ENCODE results near the gene ANKS1A. TPM values are rescaled to one million over a fixed set of nuclear protein-coding genes. Genes with fewer than 3 reads are reported as not detected.

Gene ANKS1A
- total and polyA plus RNA-seq, 2 experiments from 2014 or later: 12.1 to 31.9 TPM

DNA sequence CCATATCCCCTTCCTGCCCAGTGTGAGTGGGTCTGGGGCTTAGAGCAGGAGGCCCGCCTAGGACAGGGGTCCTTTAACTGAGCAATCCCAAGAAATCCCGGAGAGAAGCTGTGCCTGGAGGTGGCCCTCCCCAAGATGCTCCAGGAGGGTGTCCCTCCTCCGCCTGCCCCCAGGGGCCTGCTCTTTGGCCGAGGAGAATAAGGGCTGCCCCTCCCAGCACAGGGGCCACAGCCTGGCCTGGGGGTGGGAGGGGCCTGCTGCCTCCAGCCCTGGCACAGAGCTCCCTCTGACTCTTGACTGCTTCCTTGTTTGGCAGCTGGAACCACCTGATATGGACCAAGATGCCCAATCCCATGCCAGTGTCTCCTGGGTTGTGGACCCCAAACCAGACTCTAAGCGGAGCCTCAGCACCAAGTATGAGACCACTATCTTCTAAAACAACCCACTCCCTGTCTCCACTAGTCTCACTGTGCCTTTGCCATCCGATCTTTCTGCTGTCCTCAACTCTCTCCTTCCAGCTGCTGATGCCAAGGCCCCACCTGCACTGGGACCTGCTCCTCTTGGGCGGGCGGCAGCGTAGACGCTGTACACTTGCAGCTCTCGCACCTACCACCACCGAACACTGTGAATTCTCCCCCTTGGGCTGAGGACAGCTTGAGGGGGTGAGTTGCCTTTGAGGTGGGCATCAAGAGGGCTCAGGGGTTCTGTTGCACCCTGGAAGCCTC is 197.7 kb downstream of the ANKS1A start:
- no peak for DNase-seq (ENCODE audit: low spot score)
- H3K9me2 ChIP-seq (ENCODE audit: insufficient read depth): no peaks in the 10 kb centered on the region
- Mint-ChIP-seq H3K4me1 (peaks cover 22% of the 10 kb centered on the region), H3K4me3 (no peak overlapping the region), H3K27me3 (ENCODE audit: insufficient read depth, low read depth, poor library complexity) (peaks cover 10% of the 10 kb centered on the region), H3K36me3 (ENCODE audit: low read depth) (peaks cover 36% of the 10 kb centered on the region), H3K9me3 (no peaks in the 10 kb centered on the region), H3K27ac (peak overlapping the region; percentile 82)
- ATAC-seq: no peak
- no peak overlapping the region for H2AFZ ChIP-seq
- H3K27me3 ChIP-seq (ENCODE audit: insufficient read depth): no peaks in the 10 kb centered on the region
- no peak overlapping the region for H3K27ac ChIP-seq (ENCODE audit: low read depth)
- no peak overlapping the region for H3K4me2 ChIP-seq
- TF ChIP-seq STAT1 (IDR thresholded peaks at IDR 0.05; ENCODE audit: unreplicated experiment) (no peak), JUNB (IDR thresholded peaks at IDR 0.05; ENCODE audit: unreplicated experiment) (no peak), NANOG (IDR thresholded peaks at IDR 0.05; ENCODE audit: borderline replicate concordance) (no peak), CREB1 (CRISPR knock-in tag; IDR thresholded peaks at IDR 0.05; ENCODE audit: low read depth) (no peak), ZNF114 (CRISPR knock-in tag; IDR thresholded peaks at IDR 0.05) (no peak), EZH2phosphoT487 (IDR thresholded peaks at IDR 0.05; ENCODE audit: unreplicated experiment) (no peak), REST (IDR thresholded peaks at IDR 0.05; ENCODE audit: unreplicated experiment) (no peak), EZH2 (IDR thresholded peaks at IDR 0.05; ENCODE audit: low read depth, unreplicated experiment) (no peak), ZNF331 (CRISPR knock-in tag; IDR thresholded peaks at IDR 0.05; ENCODE audit: low read depth) (no peak), POLR2AphosphoS5 (IDR thresholded peaks at IDR 0.05; ENCODE audit: low read depth) (no peak), ETS1 (IDR thresholded peaks at IDR 0.05) (no peak)
- TF ChIP-seq, protein P1, sequence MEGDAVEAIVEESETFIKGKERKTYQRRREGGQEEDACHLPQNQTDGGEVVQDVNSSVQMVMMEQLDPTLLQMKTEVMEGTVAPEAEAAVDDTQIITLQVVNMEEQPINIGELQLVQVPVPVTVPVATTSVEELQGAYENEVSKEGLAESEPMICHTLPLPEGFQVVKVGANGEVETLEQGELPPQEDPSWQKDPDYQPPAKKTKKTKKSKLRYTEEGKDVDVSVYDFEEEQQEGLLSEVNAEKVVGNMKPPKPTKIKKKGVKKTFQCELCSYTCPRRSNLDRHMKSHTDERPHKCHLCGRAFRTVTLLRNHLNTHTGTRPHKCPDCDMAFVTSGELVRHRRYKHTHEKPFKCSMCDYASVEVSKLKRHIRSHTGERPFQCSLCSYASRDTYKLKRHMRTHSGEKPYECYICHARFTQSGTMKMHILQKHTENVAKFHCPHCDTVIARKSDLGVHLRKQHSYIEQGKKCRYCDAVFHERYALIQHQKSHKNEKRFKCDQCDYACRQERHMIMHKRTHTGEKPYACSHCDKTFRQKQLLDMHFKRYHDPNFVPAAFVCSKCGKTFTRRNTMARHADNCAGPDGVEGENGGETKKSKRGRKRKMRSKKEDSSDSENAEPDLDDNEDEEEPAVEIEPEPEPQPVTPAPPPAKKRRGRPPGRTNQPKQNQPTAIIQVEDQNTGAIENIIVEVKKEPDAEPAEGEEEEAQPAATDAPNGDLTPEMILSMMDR (conservative IDR thresholded peaks at IDR 0.05; ENCODE audit: low read depth in 2 of 2): no peak
- TF ChIP-seq, protein P2, sequence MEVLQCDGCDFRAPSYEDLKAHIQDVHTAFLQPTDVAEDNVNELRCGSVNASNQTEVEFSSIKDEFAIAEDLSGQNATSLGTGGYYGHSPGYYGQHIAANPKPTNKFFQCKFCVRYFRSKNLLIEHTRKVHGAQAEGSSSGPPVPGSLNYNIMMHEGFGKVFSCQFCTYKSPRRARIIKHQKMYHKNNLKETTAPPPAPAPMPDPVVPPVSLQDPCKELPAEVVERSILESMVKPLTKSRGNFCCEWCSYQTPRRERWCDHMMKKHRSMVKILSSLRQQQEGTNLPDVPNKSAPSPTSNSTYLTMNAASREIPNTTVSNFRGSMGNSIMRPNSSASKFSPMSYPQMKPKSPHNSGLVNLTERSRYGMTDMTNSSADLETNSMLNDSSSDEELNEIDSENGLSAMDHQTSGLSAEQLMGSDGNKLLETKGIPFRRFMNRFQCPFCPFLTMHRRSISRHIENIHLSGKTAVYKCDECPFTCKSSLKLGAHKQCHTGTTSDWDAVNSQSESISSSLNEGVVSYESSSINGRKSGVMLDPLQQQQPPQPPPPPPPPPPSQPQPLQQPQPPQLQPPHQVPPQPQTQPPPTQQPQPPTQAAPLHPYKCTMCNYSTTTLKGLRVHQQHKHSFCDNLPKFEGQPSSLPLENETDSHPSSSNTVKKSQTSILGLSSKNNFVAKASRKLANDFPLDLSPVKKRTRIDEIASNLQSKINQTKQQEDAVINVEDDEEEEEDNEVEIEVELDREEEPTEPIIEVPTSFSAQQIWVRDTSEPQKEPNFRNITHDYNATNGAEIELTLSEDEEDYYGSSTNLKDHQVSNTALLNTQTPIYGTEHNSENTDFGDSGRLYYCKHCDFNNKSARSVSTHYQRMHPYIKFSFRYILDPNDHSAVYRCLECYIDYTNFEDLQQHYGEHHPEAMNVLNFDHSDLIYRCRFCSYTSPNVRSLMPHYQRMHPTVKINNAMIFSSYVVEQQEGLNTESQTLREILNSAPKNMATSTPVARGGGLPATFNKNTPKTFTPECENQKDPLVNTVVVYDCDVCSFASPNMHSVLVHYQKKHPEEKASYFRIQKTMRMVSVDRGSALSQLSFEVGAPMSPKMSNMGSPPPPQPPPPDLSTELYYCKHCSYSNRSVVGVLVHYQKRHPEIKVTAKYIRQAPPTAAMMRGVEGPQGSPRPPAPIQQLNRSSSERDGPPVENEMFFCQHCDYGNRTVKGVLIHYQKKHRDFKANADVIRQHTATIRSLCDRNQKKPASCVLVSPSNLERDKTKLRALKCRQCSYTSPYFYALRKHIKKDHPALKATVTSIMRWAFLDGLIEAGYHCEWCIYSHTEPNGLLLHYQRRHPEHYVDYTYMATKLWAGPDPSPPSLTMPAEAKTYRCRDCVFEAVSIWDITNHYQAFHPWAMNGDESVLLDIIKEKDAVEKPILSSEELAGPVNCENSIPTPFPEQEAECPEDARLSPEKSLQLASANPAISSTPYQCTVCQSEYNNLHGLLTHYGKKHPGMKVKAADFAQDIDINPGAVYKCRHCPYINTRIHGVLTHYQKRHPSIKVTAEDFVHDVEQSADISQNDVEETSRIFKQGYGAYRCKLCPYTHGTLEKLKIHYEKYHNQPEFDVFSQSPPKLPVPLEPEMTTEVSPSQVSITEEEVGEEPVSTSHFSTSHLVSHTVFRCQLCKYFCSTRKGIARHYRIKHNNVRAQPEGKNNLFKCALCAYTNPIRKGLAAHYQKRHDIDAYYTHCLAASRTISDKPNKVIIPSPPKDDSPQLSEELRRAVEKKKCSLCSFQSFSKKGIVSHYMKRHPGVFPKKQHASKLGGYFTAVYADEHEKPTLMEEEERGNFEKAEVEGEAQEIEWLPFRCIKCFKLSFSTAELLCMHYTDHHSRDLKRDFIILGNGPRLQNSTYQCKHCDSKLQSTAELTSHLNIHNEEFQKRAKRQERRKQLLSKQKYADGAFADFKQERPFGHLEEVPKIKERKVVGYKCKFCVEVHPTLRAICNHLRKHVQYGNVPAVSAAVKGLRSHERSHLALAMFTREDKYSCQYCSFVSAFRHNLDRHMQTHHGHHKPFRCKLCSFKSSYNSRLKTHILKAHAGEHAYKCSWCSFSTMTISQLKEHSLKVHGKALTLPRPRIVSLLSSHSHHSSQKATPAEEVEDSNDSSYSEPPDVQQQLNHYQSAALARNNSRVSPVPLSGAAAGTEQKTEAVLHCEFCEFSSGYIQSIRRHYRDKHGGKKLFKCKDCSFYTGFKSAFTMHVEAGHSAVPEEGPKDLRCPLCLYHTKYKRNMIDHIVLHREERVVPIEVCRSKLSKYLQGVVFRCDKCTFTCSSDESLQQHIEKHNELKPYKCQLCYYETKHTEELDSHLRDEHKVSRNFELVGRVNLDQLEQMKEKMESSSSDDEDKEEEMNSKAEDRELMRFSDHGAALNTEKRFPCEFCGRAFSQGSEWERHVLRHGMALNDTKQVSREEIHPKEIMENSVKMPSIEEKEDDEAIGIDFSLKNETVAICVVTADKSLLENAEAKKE (CRISPR knock-in tag; IDR thresholded peaks at IDR 0.05): no peak
- no peaks in the 10 kb centered on the region for H4K20me1 ChIP-seq (replicated peaks; ENCODE audit: insufficient read depth)
- H3F3A ChIP-seq (replicated peaks; ENCODE audit: low read depth): no peaks in the 10 kb centered on the region; the same call in 1 of the 2 replicates
- H3K79me2 ChIP-seq (replicated peaks; ENCODE audit: insufficient read depth): no peaks in the 10 kb centered on the region
- no peaks in the 10 kb centered on the region for H3K4me1 ChIP-seq (ENCODE audit: insufficient read depth)
- peaks cover 3% of the 10 kb centered on the region; the same call in 1 of the 2 replicates for H3K36me3 ChIP-seq (ENCODE audit: insufficient read depth)
- H3K4me3 ChIP-seq: no peak overlapping the region

All from GM23338 (cell line).